GM23338 (cell line): ENCODE results near the gene GRIK4. TPM values are rescaled to one million over a fixed set of nuclear protein-coding genes. Genes with fewer than 3 reads are reported as not detected.

Source experiments
- ATAC-seq: fragments of 200-7000 bp; cut with Tn5 transposase; 3 replicates; pipeline ENCODE4 v1.9.1; 2020
- DNase-seq: peaks from one replicate; pipeline ENCODE4 v3.0.0-alpha.2; 2015; ENCODE audit warnings: low spot score
- H2AFZ ChIP-seq: fragments of 200-600 bp; sonication (generic); 2 replicates; pipeline ENCODE4 v1.8.0; 2016; ENCODE audit warnings: antibody characterized with exemption, mild to moderate bottlenecking, moderate library complexity
- H3F3A ChIP-seq: fragments of 200-600 bp; sonication (generic); replicated peaks from 2 replicates; pipeline ENCODE4 v1.8.0; 2017; ENCODE audit warnings: antibody characterized with exemption, mixed run types, low read depth
- H3K27ac ChIP-seq: fragments of 200-600 bp; sonication (generic); 2 replicates; pipeline ENCODE4 v1.6.1; 2016; ENCODE audit warnings: low read depth
- H3K27me3 ChIP-seq: fragments of 200-600 bp; sonication (generic); 2 replicates; pipeline ENCODE4 v1.8.0; 2016; ENCODE audit warnings: mild to moderate bottlenecking, mixed run types, moderate library complexity; ENCODE audit not compliant: insufficient read depth
- H3K36me3 ChIP-seq: fragments of 200-600 bp; sonication (generic); 2 replicates; pipeline ENCODE4 v1.8.0; 2016; ENCODE audit warnings: mild to moderate bottlenecking; ENCODE audit not compliant: insufficient read depth
- H3K4me1 ChIP-seq: fragments of 200-600 bp; sonication (generic); 2 replicates; pipeline ENCODE4 v1.8.0; 2016; ENCODE audit warnings: mild to moderate bottlenecking, moderate library complexity; ENCODE audit not compliant: insufficient read depth
- H3K4me2 ChIP-seq: fragments of 200-600 bp; sonication (generic); 2 replicates; pipeline ENCODE4 v1.7.1; 2017; ENCODE audit warnings: mixed run types
- H3K4me3 ChIP-seq: fragments of 200-600 bp; sonication (generic); 2 replicates; pipeline ENCODE4 v1.6.1; 2016; ENCODE audit warnings: mixed run types
- H3K79me2 ChIP-seq: fragments of 200-600 bp; sonication (generic); replicated peaks from 2 replicates; pipeline ENCODE4 v1.8.0; 2017; ENCODE audit warnings: mild to moderate bottlenecking; ENCODE audit not compliant: insufficient read depth
- H3K9me2 ChIP-seq: fragments of 200-600 bp; sonication (generic); 2 replicates; pipeline ENCODE4 v1.8.0; 2017; ENCODE audit not compliant: insufficient read depth
- H4K20me1 ChIP-seq: fragments of 200-600 bp; sonication (generic); replicated peaks from 2 replicates; pipeline ENCODE4 v1.8.0; 2017; ENCODE audit warnings: mild to moderate bottlenecking; ENCODE audit not compliant: insufficient read depth
- H3K27ac Mint-ChIP-seq: 2 replicates; pipeline ENCODE4 v1.8.0; 2020; ENCODE audit warnings: inconsistent platforms, mild to moderate bottlenecking, moderate library complexity, mixed read lengths
- H3K27me3 Mint-ChIP-seq: 3 replicates; pipeline ENCODE4 v1.8.0; 2022; ENCODE audit warnings: low read depth, mild to moderate bottlenecking, moderate library complexity, mixed read lengths, inconsistent platforms; ENCODE audit not compliant: insufficient read depth, poor library complexity
- H3K36me3 Mint-ChIP-seq: 3 replicates; pipeline ENCODE4 v1.8.0; 2021; ENCODE audit warnings: low read depth, mild to moderate bottlenecking, inconsistent platforms, moderate library complexity, mixed read lengths
- H3K4me1 Mint-ChIP-seq: 3 replicates; pipeline ENCODE4 v1.8.0; 2020; ENCODE audit warnings: mild to moderate bottlenecking, inconsistent platforms, mixed read lengths
- H3K4me3 Mint-ChIP-seq: 3 replicates; pipeline ENCODE4 v1.8.0; 2021; ENCODE audit warnings: moderate library complexity, mild to moderate bottlenecking, inconsistent platforms, mixed read lengths
- H3K9me3 Mint-ChIP-seq: 3 replicates; pipeline ENCODE4 v1.8.0; 2020; ENCODE audit warnings: moderate library complexity, mild to moderate bottlenecking, inconsistent platforms, mixed read lengths
- CTCF ChIP-seq, 2 experiments: fragments of 200-600 bp in 1 of 2; sonication (generic) in 1 of 2; conservative IDR thresholded peaks; 2 replicates each; pipeline versions ENCODE4 v1.5.1 to v1.6.1; 2016 to 2017; ENCODE audit warnings: antibody characterized with exemption in 2 of 2, low read depth in 2 of 2, mild to moderate bottlenecking in 2 of 2, moderate library complexity in 1 of 2
- EZH2phosphoT487 ChIP-seq: fragments of 200-600 bp; sonication (generic); IDR thresholded peaks from one replicate; pipeline ENCODE4 v1.8.1; 2018; ENCODE audit warnings: antibody characterized with exemption; ENCODE audit not compliant: unreplicated experiment
- NANOG ChIP-seq: IDR thresholded peaks from 2 replicates; pipeline ENCODE4 v1.6.1; 2016; ENCODE audit warnings: antibody characterized with exemption, borderline replicate concordance
- POLR2AphosphoS5 ChIP-seq: IDR thresholded peaks from 2 replicates; pipeline ENCODE4 v1.6.1; 2016; ENCODE audit warnings: antibody characterized with exemption, low read depth
- REST ChIP-seq: IDR thresholded peaks from one replicate; pipeline ENCODE4 v1.6.1; 2018; ENCODE audit warnings: antibody characterized with exemption; ENCODE audit not compliant: unreplicated experiment
- STAT1 ChIP-seq: IDR thresholded peaks from one replicate; pipeline ENCODE4 v1.6.1; 2016; ENCODE audit warnings: antibody characterized with exemption; ENCODE audit not compliant: unreplicated experiment
- ZNF331 ChIP-seq: fragments of 250-450 bp; sonication (Bioruptor Pico); IDR thresholded peaks from 2 replicates; pipeline ENCODE4 v1.5.0; 2020; ENCODE audit warnings: low read depth, mild to moderate bottlenecking, moderate library complexity
- polyA plus RNA-seq: library from polyadenylated mRNA; unstranded; fragments of >200 nt; fragmentation: Nextera tagmentation; extraction: Ambion mirVana; gene quantifications from 2 replicates; pipeline ENCODE4 v1.2.1, GENCODE V29; 2016
- total RNA-seq: library from RNA; depleted of rRNA; stranded (reverse); fragments of >200 nt; shearing (Covaris generic); gene quantifications from 2 replicates; pipeline ENCODE4 v1.2.3, GENCODE V29; 2014

The GRIK4 gene
- total and polyA plus RNA-seq, 2 experiments from 2014 or later, result 0.63 to 2.2 TPM

- TF ChIP-seq STAT1 (no peak), NANOG (peak; percentile 97), POLR2AphosphoS5 (peak; percentile 55), EZH2phosphoT487 (no peak), ZNF331 (0 out of 2 replicates have a peak, but pooled peaks have one; percentile 12)
Observed at GRCh38 chr11:120645639-120646038, 134.1 kb downstream of the GRIK4 start (continued).

GRCh38 chr11:120646206-120646605 lies 134.7 kb downstream of the GRIK4 start:
- peak; percentile 52 for DNase-seq
- no peaks in the 10 kb centered on the region for H3K36me3 Mint-ChIP-seq
- H3K27ac Mint-ChIP-seq, result no peak overlapping the region
- Histone ChIP-seq H3K9me2 (no peaks in the 10 kb centered on the region), H3K4me1 (peaks cover 32% of the 10 kb centered on the region), H3K4me2 (peak overlapping the region; percentile 70), H2AFZ (no peak overlapping the region), H3K36me3 (no peaks in the 10 kb centered on the region), H3K27me3 (peaks cover 71% of the 10 kb centered on the region), H3K79me2 (no peaks in the 10 kb centered on the region), H3F3A (no peaks in the 10 kb centered on the region), H4K20me1 (0 out of 2 replicates have a peak, but pooled peaks cover 3% of the 10 kb centered on the region), H3K27ac (no peak overlapping the region), H3K4me3 (peak overlapping the region; percentile 27; the same call in 1 of the 2 replicates)
- H3K4me3 Mint-ChIP-seq, result no peak overlapping the region; the same call in 2 of the 3 replicates
- ATAC-seq, result peak; percentile 37
- H3K27me3 Mint-ChIP-seq, result peaks cover 77% of the 10 kb centered on the region
- H3K9me3 Mint-ChIP-seq, result no peaks in the 10 kb centered on the region
- H3K4me1 Mint-ChIP-seq, result peaks cover 54% of the 10 kb centered on the region
- TF ChIP-seq POLR2AphosphoS5, result no peak
- peak; percentile 39 to 47 for TF ChIP-seq CTCF (conservative IDR thresholded peaks at IDR 0.05; ENCODE audit: low read depth in 2 of 2)

GRCh38 chr11:120647681-120648080 lies 136.1 kb downstream of the GRIK4 start:
- Mint-ChIP-seq H3K27ac (no peak overlapping the region), H3K36me3 (no peaks in the 10 kb centered on the region), H3K9me3 (no peaks in the 10 kb centered on the region), H3K27me3 (peaks cover 74% of the 10 kb centered on the region), H3K4me3 (no peak overlapping the region), H3K4me1 (peaks cover 43% of the 10 kb centered on the region)
- Histone ChIP-seq H3K9me2 (no peaks in the 10 kb centered on the region), H3K27ac (no peak overlapping the region), H3K27me3 (peaks cover 68% of the 10 kb centered on the region), H4K20me1 (0 out of 2 replicates have a peak, but pooled peaks cover 3% of the 10 kb centered on the region), H3K4me1 (peaks cover 28% of the 10 kb centered on the region), H3K4me2 (no peak overlapping the region), H3F3A (no peaks in the 10 kb centered on the region), H3K4me3 (no peak overlapping the region), H3K36me3 (no peaks in the 10 kb centered on the region), H3K79me2 (no peaks in the 10 kb centered on the region), H2AFZ (no peak overlapping the region)
- no peak for ATAC-seq
- no peak for TF ChIP-seq REST
- DNase-seq, result no peak
